GM10248 (cell line): ENCODE data around the gene CEACAM7.

ENCODE experiments used
- CTCF ChIA-PET: fragments of 300-600 bp; sonication (Branson Sonifier 250); formaldehyde crosslinking; extraction: SDS; loops from one replicate; lab custom pipeline; 2021; ENCODE audit warnings: antibody characterized with exemption; lab: Yijun Ruan, JAX
- POLR2A ChIA-PET: fragments of 350-650 bp; sonication (Branson Sonifier 250); formaldehyde crosslinking; extraction: SDS; loops from one replicate; lab custom pipeline; 2020; ENCODE audit warnings: antibody characterized with exemption; lab: Yijun Ruan, JAX
- DNase-seq: peaks from one replicate; pipeline ENCODE4 v3.0.0; 2012; ENCODE audit errors: extremely low spot score
- TF ChIP-seq, protein P1 (sequence below): IDR thresholded peaks from 2 replicates; pipeline ENCODE4 v1.5.1; 2012; ENCODE audit warnings: mild to moderate bottlenecking, low read depth; ENCODE audit errors: extremely low read depth, missing control alignments, control extremely low read depth

Gene CEACAM7

DNA sequence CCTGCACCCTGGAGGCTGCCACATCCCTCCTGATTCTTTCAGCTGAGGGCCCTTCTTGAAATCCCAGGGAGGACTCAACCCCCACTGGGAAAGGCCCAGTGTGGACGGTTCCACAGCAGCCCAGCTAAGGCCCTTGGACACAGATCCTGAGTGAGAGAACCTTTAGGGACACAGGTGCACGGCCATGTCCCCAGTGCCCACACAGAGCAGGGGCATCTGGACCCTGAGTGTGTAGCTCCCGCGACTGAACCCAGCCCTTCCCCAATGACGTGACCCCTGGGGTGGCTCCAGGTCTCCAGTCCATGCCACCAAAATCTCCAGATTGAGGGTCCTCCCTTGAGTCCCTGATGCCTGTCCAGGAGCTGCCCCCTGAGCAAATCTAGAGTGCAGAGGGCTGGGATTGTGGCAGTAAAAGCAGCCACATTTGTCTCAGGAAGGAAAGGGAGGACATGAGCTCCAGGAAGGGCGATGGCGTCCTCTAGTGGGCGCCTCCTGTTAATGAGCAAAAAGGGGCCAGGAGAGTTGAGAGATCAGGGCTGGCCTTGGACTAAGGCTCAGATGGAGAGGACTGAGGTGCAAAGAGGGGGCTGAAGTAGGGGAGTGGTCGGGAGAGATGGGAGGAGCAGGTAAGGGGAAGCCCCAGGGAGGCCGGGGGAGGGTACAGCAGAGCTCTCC lies 13.5 kb upstream of the CEACAM7 start:
- ChIA-PET CTCF (interaction anchor here (0.8 to 2.0 kb wide), 7 partner anchors 10 to 94 kb away, joined by 3 to 17 read pairs (median 4); no protein-coding TSS in a partner anchor), POLR2A (no interaction called here)
- TF ChIP-seq, protein P1, sequence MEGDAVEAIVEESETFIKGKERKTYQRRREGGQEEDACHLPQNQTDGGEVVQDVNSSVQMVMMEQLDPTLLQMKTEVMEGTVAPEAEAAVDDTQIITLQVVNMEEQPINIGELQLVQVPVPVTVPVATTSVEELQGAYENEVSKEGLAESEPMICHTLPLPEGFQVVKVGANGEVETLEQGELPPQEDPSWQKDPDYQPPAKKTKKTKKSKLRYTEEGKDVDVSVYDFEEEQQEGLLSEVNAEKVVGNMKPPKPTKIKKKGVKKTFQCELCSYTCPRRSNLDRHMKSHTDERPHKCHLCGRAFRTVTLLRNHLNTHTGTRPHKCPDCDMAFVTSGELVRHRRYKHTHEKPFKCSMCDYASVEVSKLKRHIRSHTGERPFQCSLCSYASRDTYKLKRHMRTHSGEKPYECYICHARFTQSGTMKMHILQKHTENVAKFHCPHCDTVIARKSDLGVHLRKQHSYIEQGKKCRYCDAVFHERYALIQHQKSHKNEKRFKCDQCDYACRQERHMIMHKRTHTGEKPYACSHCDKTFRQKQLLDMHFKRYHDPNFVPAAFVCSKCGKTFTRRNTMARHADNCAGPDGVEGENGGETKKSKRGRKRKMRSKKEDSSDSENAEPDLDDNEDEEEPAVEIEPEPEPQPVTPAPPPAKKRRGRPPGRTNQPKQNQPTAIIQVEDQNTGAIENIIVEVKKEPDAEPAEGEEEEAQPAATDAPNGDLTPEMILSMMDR: peak; percentile 26
- no peak for DNase-seq

DNA sequence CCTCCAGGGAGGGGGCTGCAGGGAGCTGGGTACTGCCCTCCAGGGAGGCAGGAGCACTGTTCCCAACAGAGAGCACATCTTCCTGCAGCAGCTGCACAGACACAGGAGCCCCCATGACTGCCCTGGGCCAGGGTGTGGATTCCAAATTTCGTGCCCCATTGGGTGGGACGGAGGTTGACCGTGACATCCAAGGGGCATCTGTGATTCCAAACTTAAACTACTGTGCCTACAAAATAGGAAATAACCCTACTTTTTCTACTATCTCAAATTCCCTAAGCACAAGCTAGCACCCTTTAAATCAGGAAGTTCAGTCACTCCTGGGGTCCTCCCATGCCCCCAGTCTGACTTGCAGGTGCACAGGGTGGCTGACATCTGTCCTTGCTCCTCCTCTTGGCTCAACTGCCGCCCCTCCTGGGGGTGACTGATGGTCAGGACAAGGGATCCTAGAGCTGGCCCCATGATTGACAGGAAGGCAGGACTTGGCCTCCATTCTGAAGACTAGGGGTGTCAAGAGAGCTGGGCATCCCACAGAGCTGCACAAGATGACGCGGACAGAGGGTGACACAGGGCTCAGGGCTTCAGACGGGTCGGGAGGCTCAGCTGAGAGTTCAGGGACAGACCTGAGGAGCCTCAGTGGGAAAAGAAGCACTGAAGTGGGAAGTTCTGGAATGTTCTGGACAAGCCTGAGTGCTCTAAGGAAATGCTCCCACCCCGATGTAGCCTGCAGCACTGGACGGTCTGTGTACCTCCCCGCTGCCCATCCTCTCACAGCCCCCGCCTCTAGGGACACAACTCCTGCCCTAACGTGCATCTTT lies 12.5 kb upstream of the CEACAM7 start:
- ChIA-PET POLR2A (no interaction called here), CTCF (interaction anchor here (1.3 to 2.0 kb wide), 2 partner anchors 11 to 58 kb away, joined by 4 to 17 read pairs; no protein-coding TSS in a partner anchor)
- DNase-seq: no peak
- TF ChIP-seq, protein P1: no peak

DNA sequence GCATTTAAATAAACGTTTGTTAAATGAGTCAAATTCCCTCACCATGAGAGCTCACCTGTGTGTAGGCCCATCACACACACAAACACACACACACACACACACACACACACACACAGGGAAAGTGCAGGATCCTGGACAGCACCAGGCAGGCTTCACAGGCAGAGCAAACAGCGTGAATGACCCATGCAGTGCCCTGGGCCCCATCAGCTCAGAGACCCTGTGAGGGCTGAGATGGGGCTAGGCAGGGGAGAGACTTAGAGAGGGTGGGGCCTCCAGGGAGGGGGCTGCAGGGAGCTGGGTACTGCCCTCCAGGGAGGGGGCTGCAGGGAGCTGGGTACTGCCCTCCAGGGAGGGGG lies 11.9 kb upstream of the CEACAM7 start:
- no peak for DNase-seq

DNA sequence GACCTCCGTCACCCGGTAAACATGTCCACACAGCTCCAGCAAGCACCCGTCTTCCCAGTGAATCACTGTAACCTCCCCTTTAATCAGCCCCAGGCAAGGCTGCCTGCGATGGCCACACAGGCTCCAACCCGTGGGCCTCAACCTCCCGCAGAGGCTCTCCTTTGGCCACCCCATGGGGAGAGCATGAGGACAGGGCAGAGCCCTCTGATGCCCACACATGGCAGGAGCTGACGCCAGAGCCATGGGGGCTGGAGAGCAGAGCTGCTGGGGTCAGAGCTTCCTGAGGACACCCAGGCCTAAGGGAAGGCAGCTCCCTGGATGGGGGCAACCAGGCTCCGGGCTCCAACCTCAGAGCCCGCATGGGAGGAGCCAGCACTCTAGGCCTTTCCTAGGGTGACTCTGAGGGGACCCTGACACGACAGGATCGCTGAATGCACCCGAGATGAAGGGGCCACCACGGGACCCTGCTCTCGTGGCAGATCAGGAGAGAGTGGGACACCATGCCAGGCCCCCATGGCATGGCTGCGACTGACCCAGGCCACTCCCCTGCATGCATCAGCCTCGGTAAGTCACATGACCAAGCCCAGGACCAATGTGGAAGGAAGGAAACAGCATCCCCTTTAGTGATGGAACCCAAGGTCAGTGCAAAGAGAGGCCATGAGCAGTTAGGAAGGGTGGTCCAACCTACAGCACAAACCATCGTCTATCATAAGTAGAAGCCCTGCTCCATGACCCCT lies 11.3 kb upstream of the CEACAM7 start:
- TF ChIP-seq, protein P1: no peak
- POLR2A ChIA-PET: no interaction called here
- CTCF ChIA-PET: interaction anchor here (0.7 to 2.6 kb wide), 4 partner anchors 7 to 58 kb away, joined by 3 to 10 read pairs (median 4); no protein-coding TSS in a partner anchor
- DNase-seq: no peak

More for the DNA sequence above, 11.9 kb upstream of the CEACAM7 start:
- ChIA-PET CTCF (interaction anchor here (1.3 kb wide), 1 partner anchor 10 kb away, joined by 4 read pairs; no protein-coding TSS in a partner anchor), POLR2A (no interaction called here)
- TF ChIP-seq, protein P1: no peak

DNA sequence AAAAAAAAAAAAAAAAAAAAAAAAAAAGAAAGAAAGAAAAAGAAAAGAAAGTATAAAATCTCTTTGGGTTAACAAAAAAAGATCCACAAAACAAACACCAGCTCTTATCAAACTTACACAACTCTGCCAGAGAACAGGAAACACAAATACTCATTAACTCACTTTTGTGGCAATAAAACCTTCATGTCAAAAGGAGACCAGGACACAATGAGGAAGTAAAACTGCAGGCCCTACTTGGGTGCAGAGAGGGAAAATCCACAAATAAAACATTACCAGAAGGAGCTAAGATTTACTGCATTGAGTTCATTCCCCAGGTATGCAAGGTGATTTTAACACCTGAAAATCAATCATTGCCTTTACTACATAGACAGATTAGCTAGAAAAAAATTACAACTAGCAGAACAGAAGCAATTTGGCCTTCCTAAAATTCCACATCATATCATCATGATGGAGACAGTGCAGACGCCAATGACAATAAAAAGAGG lies 10.7 kb upstream of the CEACAM7 start:
- CTCF ChIA-PET: interaction anchor here (0.7 to 2.6 kb wide), 4 partner anchors 8 to 57 kb away, joined by 3 to 10 read pairs (median 4); no protein-coding TSS in a partner anchor
- peak; percentile 48 for DNase-seq
- POLR2A ChIA-PET: no interaction called here
- TF ChIP-seq, protein P1: no peak
